Measurements from ENCODE around the gene PNLDC1.
"Not testable (repeated sequence)": the region's sequence is repeated elsewhere in the genome, so short reads cannot be mapped to it uniquely, and the experiment has no call there.

Gene PNLDC1

DNA sequence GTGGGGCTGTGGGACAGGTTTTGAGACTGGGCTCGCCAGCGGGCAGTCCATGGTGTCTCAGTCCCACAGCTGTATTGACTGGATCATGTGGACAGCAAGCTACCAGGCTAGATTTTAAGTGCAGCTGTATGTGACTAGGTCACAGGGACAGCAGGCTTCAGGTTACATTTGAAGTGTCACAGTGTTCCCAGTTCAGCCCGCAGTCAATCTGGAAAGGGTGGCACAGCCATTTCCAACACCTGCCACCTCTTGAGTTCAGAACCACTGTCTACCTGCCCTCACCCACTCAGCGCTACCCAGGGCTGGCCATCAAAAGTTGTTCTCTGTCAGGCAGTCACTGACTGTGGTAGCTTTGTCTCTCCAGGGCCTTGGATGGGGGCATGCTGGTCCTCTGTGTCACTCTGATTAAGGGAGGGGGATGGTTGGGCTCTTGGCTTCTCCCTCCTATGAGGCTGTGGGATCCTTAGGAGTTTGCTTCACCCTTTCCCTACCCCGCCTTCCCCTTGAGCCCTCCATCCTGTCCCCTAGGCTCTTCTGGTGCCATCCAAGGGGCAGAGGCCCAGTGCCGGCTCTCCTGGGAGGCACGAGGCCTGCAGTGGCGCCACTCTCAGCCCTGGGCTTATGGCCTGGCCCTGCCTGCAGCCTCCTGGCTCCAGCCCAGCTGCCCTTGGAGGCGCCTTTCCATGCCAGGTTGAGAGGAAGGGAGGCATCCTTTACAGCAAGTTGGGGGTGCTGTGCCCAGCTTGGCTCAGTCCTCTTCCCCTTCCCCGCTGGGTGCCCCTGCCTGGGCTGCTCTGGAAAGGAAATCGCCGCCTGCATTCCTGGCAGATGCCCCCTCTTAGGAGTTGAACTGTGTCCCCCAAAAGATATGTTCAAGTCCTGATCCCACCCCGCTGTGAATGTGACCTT, 44.9 kb downstream of the PNLDC1 start:
- no peak for DNase-seq (ENCODE audit: low read depth in 2 of 2, low spot score in 1 of 2)

DNA sequence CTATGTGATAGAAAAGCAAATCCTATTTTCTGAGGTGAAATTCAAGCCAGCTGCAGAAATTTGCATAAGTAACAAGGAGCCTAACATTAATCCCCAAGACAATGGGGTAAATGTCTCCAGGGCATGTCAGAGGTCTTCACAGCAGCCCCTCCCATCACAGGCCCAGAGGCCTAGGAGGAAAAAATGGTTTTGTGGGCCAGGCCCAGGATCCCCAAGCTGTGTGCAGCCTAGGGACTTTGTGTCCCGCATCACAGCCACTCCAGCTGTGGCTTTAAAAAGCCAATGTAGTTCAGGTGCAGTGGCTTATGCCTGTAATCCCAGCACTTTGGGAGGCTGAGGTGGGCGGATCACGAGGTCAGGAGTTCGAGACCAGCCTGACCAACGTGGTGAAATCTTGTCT, 48.5 kb downstream of the PNLDC1 start:
- not testable (repeated sequence) for DNase-seq (ENCODE audit: low read depth in 2 of 2, low spot score in 1 of 2)

DNA sequence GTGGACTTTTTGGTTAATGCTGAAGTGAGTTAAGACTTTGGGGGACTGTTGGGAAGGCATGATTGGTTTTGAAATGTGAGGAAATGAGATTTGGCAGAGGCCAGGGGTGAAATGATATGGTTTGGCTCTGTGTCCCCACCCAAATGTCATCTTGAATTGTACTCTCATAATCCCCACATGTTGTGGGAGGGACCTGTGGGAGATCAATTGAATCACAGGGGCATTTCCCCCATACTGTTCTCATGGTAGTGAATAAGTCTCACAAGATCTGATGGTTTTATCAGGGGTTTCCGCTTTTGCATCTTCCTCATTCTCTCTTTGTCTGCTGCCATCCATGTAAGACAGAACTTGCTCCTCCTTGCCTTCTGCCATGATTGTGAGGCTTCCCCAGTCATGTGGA, 49.8 kb downstream of the PNLDC1 start:
- DNase-seq (ENCODE audit: low read depth in 2 of 2, low spot score in 1 of 2): not testable (repeated sequence)

DNA sequence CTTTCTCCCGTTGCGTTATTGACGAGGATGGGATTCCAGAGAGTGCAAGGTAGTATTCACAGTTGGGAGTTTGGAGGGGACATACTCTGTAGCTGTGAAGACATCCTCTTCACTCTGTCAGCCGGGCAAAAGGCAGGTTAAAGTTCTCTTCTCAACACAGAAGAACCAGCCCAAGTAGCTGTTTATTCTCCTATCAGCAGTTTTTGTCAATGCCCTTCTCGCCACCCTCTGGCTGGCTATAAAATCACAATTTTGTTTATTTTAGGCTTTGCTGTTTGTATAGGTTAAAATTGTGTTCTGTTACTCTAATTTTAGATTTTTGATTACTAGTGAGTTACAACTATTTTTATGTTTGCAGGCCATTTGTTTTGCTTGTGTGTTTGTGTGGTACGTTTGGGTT, 52.8 kb downstream of the PNLDC1 start:
- no peak for DNase-seq (ENCODE audit: low read depth in 2 of 2, low spot score in 1 of 2)

DNA sequence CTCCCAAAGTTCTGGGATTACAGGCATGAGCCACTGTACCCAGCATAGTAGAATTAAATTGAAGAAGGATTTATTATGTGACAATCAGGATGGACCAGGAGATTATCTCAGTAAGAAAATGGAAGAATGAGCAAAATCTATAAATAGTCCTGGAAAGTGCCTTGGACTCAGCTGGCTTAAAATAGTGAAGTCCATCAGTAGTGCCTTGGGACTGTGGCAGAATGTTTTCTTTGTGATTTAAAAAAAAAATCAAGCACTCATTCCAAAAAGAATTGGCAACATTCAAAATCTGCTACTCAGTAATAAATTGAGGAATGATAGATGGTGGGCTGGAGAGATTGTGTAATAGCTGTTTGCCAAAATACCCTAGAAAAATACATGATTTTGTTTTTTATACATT, 53.7 kb downstream of the PNLDC1 start:
- DNase-seq (ENCODE audit: low read depth in 2 of 2, low spot score in 1 of 2): no peak

DNA sequence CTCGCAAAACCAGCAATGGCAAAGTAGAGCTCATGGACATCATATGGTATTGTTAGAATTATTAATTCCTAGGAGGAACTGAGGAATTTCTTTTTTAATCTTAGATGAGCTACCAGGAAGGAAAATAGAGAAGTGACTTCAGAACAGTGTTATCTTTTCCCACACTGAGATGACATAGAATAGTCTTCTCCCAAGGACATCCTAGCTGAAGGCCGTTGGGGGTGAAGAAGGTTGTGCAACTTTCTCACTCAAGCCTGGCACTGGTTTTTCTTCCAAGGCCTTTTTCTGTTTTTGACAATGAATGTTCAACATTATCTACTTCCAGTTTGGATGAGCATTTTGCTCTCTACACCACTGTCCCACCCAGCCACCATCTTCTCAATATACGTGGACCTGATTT, 54.9 kb downstream of the PNLDC1 start:
- no peak for DNase-seq (ENCODE audit: low read depth in 2 of 2, low spot score in 1 of 2)

DNA sequence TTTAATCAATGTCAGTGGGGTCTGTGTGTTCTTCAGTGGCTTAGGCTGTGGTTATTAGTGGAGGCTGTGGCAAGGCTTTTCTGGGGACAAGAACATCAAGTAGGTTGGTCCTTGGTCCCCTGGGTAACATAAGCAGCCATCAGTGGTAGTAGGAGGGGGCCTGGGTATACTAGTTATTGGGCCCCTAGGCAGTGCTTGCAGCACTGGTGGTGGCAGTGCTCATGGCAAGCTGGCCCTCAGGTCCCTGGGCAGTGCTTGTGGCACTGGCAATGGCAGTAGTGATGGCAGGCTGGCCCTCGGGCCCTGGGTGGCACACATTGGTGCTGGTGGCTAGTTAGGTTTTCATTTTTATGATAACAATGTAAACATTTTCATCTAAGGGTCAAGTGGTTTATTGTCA, 58.2 kb downstream of the PNLDC1 start:
- no peak for DNase-seq (ENCODE audit: low read depth in 2 of 2, low spot score in 1 of 2)

DNA sequence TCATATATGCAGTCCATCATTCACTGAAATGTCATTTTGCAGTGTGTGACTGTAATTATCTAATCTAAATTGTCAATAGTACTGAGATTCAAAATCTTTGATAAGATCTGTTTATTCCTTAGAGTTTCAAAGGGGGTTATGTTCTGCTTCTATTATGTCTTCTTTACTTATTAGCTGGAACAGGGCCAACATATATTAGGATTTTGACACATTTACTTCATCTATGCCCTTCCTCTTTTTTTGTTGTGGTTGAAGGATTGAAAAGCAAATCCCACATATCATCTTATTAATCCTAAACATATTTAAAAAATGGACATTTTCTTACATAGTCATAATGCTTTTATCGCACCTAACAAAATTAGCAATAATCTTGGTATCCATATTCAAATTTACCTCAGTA, 60.4 kb downstream of the PNLDC1 start:
- no peak for DNase-seq (ENCODE audit: low read depth in 2 of 2, low spot score in 1 of 2)

DNA sequence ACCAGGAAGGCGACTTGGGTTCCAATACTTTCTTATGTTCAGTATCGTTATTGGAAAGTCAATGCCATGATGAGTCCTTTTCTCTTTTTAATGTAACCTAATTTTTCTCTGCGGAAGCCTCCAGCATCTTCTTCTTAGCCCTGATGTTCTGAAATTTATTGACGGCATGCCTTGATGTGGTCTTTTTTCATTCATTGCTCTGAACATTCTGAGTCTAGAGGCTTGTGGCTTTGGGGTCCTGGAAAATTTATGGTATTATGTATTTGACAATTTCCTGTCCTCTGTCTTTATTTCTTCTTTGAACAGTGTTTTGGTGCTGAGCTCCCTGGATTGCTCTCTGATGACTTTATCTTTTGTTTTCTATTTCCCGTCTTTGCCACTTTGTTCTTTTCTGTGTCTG, 62.0 kb downstream of the PNLDC1 start:
- DNase-seq (ENCODE audit: low read depth in 2 of 2, low spot score in 1 of 2): no peak

DNA sequence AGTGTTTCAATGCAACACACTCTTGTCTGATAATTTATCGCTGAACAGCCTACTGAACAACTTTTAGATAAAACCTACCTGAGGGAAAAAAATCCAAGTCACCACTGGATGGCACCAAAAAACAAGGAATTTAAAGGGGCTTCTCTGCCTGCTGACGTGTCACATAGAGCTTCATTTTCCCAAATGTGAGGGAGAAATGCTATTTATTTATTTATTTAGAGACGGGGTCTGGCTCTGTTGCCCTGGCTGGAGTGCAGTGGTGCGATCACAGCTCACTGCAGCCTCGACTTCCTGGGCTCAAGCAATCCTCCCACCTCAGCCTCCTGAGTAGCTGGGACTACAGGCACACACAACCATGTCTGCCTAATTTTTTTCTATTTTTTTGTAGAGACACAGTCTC, 63.3 kb downstream of the PNLDC1 start:
- not testable (repeated sequence) for DNase-seq (ENCODE audit: low read depth in 2 of 2, low spot score in 1 of 2)

DNA sequence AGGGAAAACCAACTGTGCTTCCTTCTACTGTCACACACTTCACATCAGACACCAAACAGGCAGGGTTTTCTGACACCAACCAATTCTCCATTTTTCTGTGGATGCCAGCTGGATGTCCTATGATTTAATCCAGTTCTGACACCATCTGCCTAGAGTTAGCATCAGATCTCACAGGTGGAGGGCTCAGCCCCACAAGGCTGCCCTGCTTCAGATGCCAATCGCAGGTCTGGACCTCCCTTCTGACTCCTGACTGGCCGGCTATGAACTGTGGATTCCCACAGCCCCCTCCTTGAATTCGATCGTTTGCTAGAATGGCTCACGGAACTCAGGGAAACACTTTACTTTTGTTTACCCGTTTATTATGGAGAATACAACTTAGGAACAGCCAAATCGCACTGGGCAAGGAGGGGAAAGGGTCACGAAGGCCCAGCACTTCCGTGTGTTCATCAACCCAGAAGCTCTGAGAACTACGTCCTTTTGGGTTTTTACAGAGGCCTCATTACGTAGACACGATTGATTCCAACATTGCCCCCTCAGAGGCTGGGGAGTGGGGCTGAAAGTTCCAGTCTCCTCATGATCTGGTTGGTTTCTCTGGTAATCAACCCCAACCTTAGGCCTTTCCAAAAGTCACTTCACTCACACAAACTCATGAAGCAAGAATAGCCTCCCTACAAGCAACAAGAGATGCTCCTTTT, 65.3 kb downstream of the PNLDC1 start:
- no peak for DNase-seq (ENCODE audit: low read depth in 2 of 2, low spot score in 1 of 2)

DNA sequence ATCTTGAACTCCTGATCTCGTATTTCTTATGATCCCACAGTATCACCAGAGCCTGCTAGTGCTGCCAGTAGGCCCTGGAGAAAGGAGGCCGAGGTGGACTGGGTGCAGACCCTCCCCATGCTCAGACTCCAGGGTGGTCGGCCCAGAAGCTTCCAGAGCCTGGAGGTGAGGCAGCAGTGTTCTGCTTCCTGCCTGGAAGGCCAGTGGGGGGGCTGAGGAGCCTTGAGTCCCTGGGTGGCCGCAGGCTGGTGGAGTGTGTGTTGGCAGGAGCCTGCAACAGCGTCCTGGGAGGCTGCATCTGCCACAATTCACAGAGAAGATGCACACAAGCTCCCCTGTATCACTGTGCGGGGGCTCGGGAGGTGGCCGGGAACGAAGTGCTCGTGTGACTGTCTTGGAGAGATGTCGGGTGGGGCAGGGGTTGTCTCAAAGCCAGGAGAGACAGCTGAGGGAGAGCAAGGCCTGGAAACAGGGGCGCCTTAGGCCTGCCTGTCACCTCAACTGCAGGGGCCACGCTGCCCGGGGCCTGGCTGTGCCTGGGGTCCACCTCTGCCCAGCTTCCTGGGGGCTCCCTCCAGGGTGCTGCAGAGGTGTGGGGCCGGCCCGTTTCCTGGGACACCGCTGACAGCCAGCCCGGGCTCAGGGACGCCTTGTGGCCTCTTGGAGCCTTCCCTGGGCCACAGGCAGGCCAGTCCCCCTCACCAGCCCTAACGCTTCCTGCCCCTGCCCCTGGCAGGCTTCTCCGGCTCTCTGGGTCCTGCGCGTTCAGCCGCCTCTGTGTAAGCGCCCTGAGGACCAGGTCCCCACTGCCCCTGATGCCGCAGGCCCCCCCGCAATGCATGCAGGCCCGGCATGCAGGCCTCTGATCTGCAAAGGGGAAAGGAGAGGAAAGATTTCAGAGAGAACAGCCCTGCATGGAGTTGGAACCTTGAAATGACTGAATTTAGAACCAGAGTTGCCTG, 66.5 kb downstream of the PNLDC1 start:
- DNase-seq (ENCODE audit: low read depth in 2 of 2, low spot score in 1 of 2): no peak
